Measurements from ENCODE around the gene CSNK1G2.

CSNK1G2 gene

GRCh38 chr19:1944916-1945561 is 4.1 kb downstream of the CSNK1G2 start:
- no peak for DNase-seq

- DNase-seq: peak; percentile 70 to 71
Observed at GRCh38 chr19:1945899-1946298, 4.9 kb downstream of the CSNK1G2 start.

DNA sequence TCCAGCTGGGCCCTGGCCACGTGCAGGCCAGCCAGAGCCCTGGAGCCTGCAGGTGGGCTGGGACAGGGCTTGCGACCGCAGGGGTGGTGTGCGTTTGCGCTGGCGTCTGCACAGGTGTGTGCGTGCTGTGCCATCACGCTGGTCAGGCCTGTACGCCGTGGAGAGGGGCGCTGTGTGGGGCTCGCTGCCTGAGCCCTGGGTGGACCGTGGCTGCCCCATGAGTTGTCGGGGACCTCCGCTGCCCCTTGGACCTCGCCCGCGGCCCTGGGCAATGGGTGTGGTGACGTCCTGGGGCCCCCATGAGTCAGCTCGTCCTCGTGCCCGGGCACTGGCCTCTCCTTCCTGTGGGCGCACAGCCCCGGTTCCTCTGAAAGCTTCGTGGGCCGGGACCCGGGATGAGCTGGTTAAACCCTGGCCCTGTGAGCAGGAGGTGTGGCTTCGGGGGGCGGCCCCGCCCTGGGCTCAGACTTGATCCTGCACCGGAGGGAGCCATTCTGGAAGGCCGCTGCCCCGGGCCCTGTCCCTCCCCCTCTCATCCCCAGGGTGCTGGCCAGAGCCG is 6.8 kb downstream of the CSNK1G2 start:
- no peak for DNase-seq

- no peak for DNase-seq
Observed at GRCh38 chr19:1949304-1950101, 8.5 kb downstream of the CSNK1G2 start.

DNA sequence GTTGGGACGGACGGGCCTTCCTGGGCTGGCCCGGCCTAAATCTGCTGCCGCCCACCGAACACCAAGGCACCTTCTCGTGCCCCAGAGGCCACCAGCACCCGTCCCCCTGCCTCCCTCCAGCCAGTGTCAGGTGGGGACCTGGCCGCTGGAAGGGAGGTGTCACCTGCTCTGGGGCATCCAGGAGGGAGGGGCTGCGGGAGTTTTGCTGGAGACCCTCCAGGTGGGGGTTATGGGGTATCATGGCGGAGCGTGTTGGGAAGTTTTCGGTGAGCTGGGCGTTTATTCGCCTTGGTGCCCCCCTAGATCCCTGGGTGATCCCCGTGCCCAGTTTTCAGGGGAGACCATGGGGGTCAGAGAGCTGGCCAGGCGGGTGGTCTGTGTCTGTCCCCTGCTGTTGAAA is 9.7 kb downstream of the CSNK1G2 start:
- DNase-seq: no peak

GRCh38 chr19:1952635-1953034 is 11.7 kb downstream of the CSNK1G2 start:
- DNase-seq: no peak

GRCh38 chr19:1953037-1953436 is 12.1 kb downstream of the CSNK1G2 start:
- DNase-seq: no peak

GRCh38 chr19:1953441-1954094 is 12.6 kb downstream of the CSNK1G2 start:
- no peak for DNase-seq

DNA sequence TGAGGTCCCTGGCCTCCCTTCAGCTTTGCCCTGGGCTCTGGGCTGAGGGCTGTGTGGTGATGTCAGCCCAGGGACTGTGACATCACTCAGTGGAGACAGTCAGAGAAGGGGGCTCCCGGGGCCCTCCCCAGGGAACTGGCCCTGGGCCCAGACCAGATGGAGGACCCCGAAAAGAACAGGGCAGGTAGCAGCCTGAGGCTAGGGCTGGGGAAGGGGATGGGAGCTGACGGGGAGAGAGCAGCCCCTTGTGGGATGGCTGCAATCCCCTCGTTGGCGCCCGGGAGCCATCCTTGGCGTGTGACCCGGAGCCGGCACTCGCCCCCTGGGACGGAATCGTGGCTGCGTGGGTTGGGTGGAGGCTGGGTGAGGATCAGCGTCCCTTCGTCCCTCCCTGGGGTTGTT is 13.6 kb downstream of the CSNK1G2 start:
- DNase-seq: no peak

DNA sequence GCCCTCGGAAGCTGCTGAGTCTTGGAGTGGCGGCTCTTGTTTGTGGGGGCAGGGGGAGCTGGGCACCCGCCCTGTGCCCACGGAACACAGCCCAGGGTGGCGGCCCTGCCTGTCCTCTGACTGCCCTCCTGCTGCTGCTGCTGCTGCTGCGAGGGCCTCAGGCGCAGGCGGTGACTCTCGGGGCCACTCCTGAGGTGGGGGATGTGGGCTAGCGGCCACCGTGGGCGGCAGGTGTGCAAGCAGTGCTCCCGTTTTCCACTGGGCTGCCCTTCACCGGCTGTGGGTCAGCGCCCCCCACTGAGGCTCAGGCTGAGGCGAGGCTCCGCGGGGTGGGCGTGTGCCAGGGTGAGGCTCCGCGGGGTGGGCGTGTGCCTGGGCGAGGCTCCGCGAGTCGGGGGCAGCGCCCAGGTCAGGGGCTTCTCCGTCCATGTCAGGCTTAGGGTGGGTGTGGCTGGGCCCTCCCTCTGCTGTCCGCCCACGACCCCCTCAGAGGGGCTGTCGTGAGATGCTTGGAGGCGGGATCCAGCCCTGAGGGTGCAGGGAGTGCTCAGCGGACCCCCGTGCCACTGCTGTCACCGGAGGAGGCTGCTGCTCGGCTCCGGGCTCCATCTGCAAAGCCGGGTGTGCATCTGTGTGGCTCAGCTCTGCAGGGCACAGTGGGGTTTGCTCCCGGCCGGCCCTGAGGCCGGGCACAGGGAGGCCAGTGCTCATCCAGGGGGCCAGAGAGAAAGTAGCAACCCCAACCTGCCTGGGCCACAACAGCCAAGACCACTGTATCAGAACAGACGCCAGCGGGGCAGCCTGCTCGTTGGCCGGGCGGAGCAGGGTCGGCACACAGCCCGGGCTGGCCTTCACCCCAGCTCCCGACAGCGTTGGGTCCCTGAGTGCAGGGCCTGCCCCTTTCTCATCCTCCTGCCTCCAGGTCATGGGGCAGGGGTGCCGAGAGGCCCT is 14.5 kb downstream of the CSNK1G2 start:
- no peak for DNase-seq

GRCh38 chr19:1956122-1956494 is 15.1 kb downstream of the CSNK1G2 start:
- DNase-seq: no peak

GRCh38 chr19:1956868-1957492 is 16.0 kb downstream of the CSNK1G2 start:
- no peak for DNase-seq

- DNase-seq: no peak
Observed at GRCh38 chr19:1957562-1958248, 16.7 kb downstream of the CSNK1G2 start.

- DNase-seq: no peak
Observed at GRCh38 chr19:1959928-1960589, 19.1 kb downstream of the CSNK1G2 start.

- DNase-seq: no peak
Observed at GRCh38 chr19:1961000-1961883, 20.3 kb downstream of the CSNK1G2 start.

DNA sequence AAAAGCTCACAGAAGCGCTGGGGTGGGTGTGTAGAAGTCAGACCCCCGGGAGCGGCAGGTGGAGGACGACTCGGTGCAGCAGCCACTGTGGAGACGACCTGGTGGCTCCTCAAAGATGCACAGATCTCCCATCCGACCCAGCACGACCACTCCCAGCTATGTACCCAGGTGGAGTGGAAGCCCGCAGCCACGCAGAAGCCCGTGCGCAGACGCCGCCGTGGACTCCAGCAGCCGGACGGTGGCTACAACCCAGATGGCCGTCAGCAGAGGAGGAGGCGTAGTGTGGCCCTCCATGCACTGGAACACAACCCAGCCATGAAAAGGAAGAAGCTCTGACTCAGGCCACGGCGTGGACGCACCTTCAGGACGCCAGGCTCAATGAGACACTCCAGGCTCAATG is 21.7 kb downstream of the CSNK1G2 start:
- DNase-seq: no peak

- DNase-seq: no peak
Observed at GRCh38 chr19:1967087-1967608, 26.2 kb downstream of the CSNK1G2 start.

GRCh38 chr19:1968279-1969175 is 27.6 kb downstream of the CSNK1G2 start:
- DNase-seq: no peak

Measured in SHP77 (cell line).